H9 (cell line): Measurements from ENCODE around the gene PPP2R5E. TPM values are rescaled to one million over a fixed set of nuclear protein-coding genes. Genes with fewer than 3 reads are reported as not detected.

Experiments used
- DNase-seq: peaks from one replicate; pipeline ENCODE4 v3.0.0-alpha.2; 2017
- H2AFZ ChIP-seq: one replicate; pipeline ENCODE4 v1.6.1; 2013; ENCODE audit warnings: mild to moderate bottlenecking, low read length, control low read depth, moderate library complexity
- H2AK5ac ChIP-seq: 2 replicates; pipeline ENCODE4 v1.6.1; 2013; ENCODE audit warnings: low read length, control low read depth, mixed read lengths; ENCODE audit not compliant: insufficient read length
- H2BK120ac ChIP-seq: one replicate; pipeline ENCODE4 v1.6.1; 2013; ENCODE audit warnings: low read depth, mild to moderate bottlenecking, low read length, control low read depth, inconsistent platforms; ENCODE audit not compliant: poor library complexity, severe bottlenecking
- H2BK12ac ChIP-seq: 2 replicates; pipeline ENCODE4 v1.6.1; 2013; ENCODE audit warnings: low read length, control low read depth, mixed read lengths, low read depth; ENCODE audit not compliant: insufficient read length
- H2BK15ac ChIP-seq: 2 replicates; pipeline ENCODE4 v1.6.1; 2013; ENCODE audit warnings: low read depth, low read length, control low read depth
- H2BK20ac ChIP-seq: one replicate; pipeline ENCODE4 v1.6.1; 2013; ENCODE audit warnings: low read depth, mild to moderate bottlenecking, low read length, control low read depth, inconsistent platforms; ENCODE audit not compliant: poor library complexity, severe bottlenecking
- H2BK5ac ChIP-seq: 2 replicates; pipeline ENCODE4 v1.6.1; 2013; ENCODE audit warnings: low read length, control low read depth, mixed read lengths; ENCODE audit not compliant: insufficient read length
- H3K14ac ChIP-seq: 2 replicates; pipeline ENCODE4 v1.6.1; 2013; ENCODE audit warnings: low read length, control low read depth; ENCODE audit not compliant: insufficient read depth
- H3K18ac ChIP-seq: 2 replicates; pipeline ENCODE4 v1.6.1; 2013; ENCODE audit warnings: low read depth, mild to moderate bottlenecking, mixed read lengths, low read length, control low read depth; ENCODE audit not compliant: insufficient read length
- H3K23ac ChIP-seq: 2 replicates; pipeline ENCODE4 v1.6.1; 2013; ENCODE audit warnings: low read length, control low read depth, mixed read lengths, low read depth; ENCODE audit not compliant: insufficient read length
- H3K23me2 ChIP-seq: 2 replicates; pipeline ENCODE4 v1.6.1; 2013; ENCODE audit warnings: low read depth, mild to moderate bottlenecking, mixed read lengths, low read length, control low read depth; ENCODE audit not compliant: insufficient read length, poor library complexity, severe bottlenecking
- H3K27ac ChIP-seq: 2 replicates; pipeline ENCODE4 v1.5.1; 2013; ENCODE audit warnings: low read length, control low read depth, mixed read lengths, low read depth; ENCODE audit not compliant: insufficient read length
- H3K27me3 ChIP-seq: 2 replicates; pipeline ENCODE4 v1.6.1; 2013; ENCODE audit warnings: low read length, control low read depth, inconsistent platforms; ENCODE audit not compliant: insufficient read depth
- H3K4ac ChIP-seq: 2 replicates; pipeline ENCODE4 v1.6.1; 2013; ENCODE audit warnings: low read depth, mild to moderate bottlenecking, control low read depth, inconsistent platforms, low read length, moderate library complexity
- H3K4me1 ChIP-seq: 2 replicates; pipeline ENCODE4 v1.6.1; 2013; ENCODE audit warnings: low read length, control low read depth, inconsistent platforms; ENCODE audit not compliant: insufficient read depth
- H3K4me2 ChIP-seq: 2 replicates; pipeline ENCODE4 v1.6.1; 2013; ENCODE audit warnings: low read length, control low read depth, mixed read lengths; ENCODE audit not compliant: insufficient read length, insufficient read depth
- H3K56ac ChIP-seq: 2 replicates; pipeline ENCODE4 v1.6.1; 2013; ENCODE audit warnings: low read depth, mild to moderate bottlenecking, mixed read lengths, low read length, control low read depth; ENCODE audit not compliant: insufficient read length
- H3K79me1 ChIP-seq: 2 replicates; pipeline ENCODE4 v1.6.1; 2013; ENCODE audit warnings: low read depth, mild to moderate bottlenecking, moderate library complexity, low read length, control low read depth, inconsistent platforms; ENCODE audit not compliant: insufficient read depth, poor library complexity, severe bottlenecking
- H3K79me2 ChIP-seq: 2 replicates; pipeline ENCODE4 v1.6.1; 2013; ENCODE audit warnings: low read length, control low read depth, inconsistent platforms; ENCODE audit not compliant: insufficient read depth
- H3K9ac ChIP-seq: 2 replicates; pipeline ENCODE4 v1.6.1; 2013; ENCODE audit warnings: low read length, control low read depth, mixed read lengths; ENCODE audit not compliant: insufficient read length; ENCODE audit errors: extremely low read depth
- H3K9me3 ChIP-seq: one replicate; pipeline ENCODE4 v1.6.1; 2013; ENCODE audit warnings: low read depth, low read length, inconsistent platforms; ENCODE audit not compliant: control insufficient read depth
- H3T11ph ChIP-seq: one replicate; pipeline ENCODE4 v1.6.1; 2013; ENCODE audit warnings: mild to moderate bottlenecking, low read length, control low read depth, inconsistent platforms
- H4K20me1 ChIP-seq: one replicate; pipeline ENCODE4 v1.6.1; 2013; ENCODE audit not compliant: control insufficient read depth, insufficient read length, insufficient read depth
- H4K5ac ChIP-seq: 2 replicates; pipeline ENCODE4 v1.6.1; 2013; ENCODE audit warnings: low read depth, mild to moderate bottlenecking, mixed read lengths, low read length, control low read depth; ENCODE audit not compliant: insufficient read length
- H4K8ac ChIP-seq: replicated peaks from 2 replicates; pipeline ENCODE4 v1.6.1; 2013; ENCODE audit warnings: low read length, control low read depth, mixed read lengths, low read depth; ENCODE audit not compliant: insufficient read length
- H4K91ac ChIP-seq: 2 replicates; pipeline ENCODE4 v1.6.1; 2013; ENCODE audit warnings: low read depth, mild to moderate bottlenecking, moderate library complexity, mixed read lengths, low read length, control low read depth; ENCODE audit not compliant: insufficient read length
- H3K27ac Mint-ChIP-seq, 3 experiments: 2 replicates in 2 of 3; 3 replicates in 1 of 3; pipeline ENCODE4 v1.8.0; 2020 to 2021; ENCODE audit warnings: mixed read lengths in 3 of 3, mild to moderate bottlenecking in 1 of 3, moderate library complexity in 1 of 3
- H3K27me3 Mint-ChIP-seq: 2 replicates; pipeline ENCODE4 v1.8.0; 2021; ENCODE audit warnings: low read depth, mild to moderate bottlenecking, moderate library complexity, mixed read lengths
- H3K36me3 Mint-ChIP-seq, 3 experiments: 2 replicates in 2 of 3; 3 replicates in 1 of 3; pipeline ENCODE4 v1.8.0; 2020 to 2021; ENCODE audit warnings: low read depth in 3 of 3, mixed read lengths in 3 of 3; ENCODE audit not compliant: insufficient read depth in 1 of 3
- H3K4me1 Mint-ChIP-seq, 2 experiments: 2 replicates each; pipeline ENCODE4 v1.8.0; 2020; ENCODE audit warnings: mixed read lengths in 2 of 2
- H3K4me3 Mint-ChIP-seq, 2 experiments: 2 replicates in 1 of 2; 3 replicates in 1 of 2; pipeline ENCODE4 v1.8.0; 2020 to 2021; ENCODE audit warnings: mild to moderate bottlenecking in 2 of 2, mixed read lengths in 2 of 2, moderate library complexity in 1 of 2
- H3K9me3 Mint-ChIP-seq, 2 experiments: 2 replicates in 1 of 2; 3 replicates in 1 of 2; pipeline ENCODE4 v1.8.0; 2020; ENCODE audit warnings: mild to moderate bottlenecking in 2 of 2, mixed read lengths in 2 of 2, moderate library complexity in 1 of 2
- WGBS: extraction: QIAGEN DNeasy Blood & Tissue Kit; methylation state at CpG from one replicate; pipeline ENCODE4 v1.1.7; 2013; ENCODE audit warnings: missing lambda C conversion rate, low lambda C conversion rate, mixed read lengths; ENCODE audit not compliant: insufficient read length; ENCODE audit errors: extremely low coverage; 5-methylcytosine and 5-hydroxymethylcytosine counted together
- total RNA-seq: library from RNA; stranded (reverse); gene quantifications from 2 replicates; pipeline ENCODE4 v1.2.1, GENCODE V29; 2021
- TF ChIP-seq, protein P1 (sequence below): fragments of 200-600 bp; sonication (generic); conservative IDR thresholded peaks from 3 replicates; pipeline ENCODE4 v1.8.0; 2021; ENCODE audit warnings: antibody characterized with exemption, mild to moderate bottlenecking

PPP2R5E gene
- total RNA-seq, 1 experiment from 2014 or later, result 65.8 TPM

DNA sequence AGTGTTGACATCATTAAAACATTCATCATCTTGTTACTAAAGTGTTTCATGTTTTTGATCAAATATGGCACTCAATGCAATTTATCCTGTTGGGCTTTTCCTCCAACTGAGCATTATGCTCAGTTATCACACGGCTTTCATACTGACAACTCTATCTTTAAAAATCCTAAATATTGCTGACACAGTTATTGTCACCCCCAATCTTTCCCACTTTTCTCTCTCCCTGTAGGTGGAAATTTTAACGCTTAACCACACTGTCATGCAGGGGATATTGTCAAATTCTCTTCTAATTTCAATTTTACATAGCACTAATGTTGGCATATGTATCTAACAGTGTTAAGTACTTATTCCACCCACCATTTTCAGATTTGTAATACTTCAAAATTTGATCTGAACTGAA lies 164.7 kb downstream of the PPP2R5E start:
- H3K4me1 ChIP-seq, result no peaks in the 10 kb centered on the region
- H2BK5ac ChIP-seq, result no peak overlapping the region
- Mint-ChIP-seq H3K4me1 (no peaks in the 10 kb centered on the region), H3K4me3 (no peak overlapping the region), H3K27ac (no peak overlapping the region), H3K27me3 (no peaks in the 10 kb centered on the region), H3K36me3 (peaks cover 14 to 56% (median 48%) of the 10 kb centered on the region in 3 experiments), H3K9me3 (no peaks in the 10 kb centered on the region)
- no peak overlapping the region for H2AFZ ChIP-seq
- no peak overlapping the region for H4K91ac ChIP-seq
- H4K8ac ChIP-seq, result no peak overlapping the region
- H3K79me2 ChIP-seq, result no peaks in the 10 kb centered on the region
- H3K79me1 ChIP-seq, result no peaks in the 10 kb centered on the region
- no peak overlapping the region for H3K27ac ChIP-seq
- no peak overlapping the region for H3K4me2 ChIP-seq
- H2BK15ac ChIP-seq, result no peak overlapping the region
- no peaks in the 10 kb centered on the region for H3K27me3 ChIP-seq
- H2AK5ac ChIP-seq, result no peak overlapping the region
- no peak overlapping the region for H2BK120ac ChIP-seq
- no peak overlapping the region for H3K56ac ChIP-seq
- H3K14ac ChIP-seq, result no peak overlapping the region
- no peak overlapping the region for H3K23ac ChIP-seq
- H2BK20ac ChIP-seq, result no peak overlapping the region
- H3K4ac ChIP-seq, result no peak overlapping the region
- H3K9me3 ChIP-seq, result no peaks in the 10 kb centered on the region
- WGBS, result no CpG with 5 or more reads among the region's 2 CpGs
- H2BK12ac ChIP-seq, result no peak overlapping the region
- H3T11ph ChIP-seq, result no peak overlapping the region
- no peak overlapping the region for H3K9ac ChIP-seq
- TF ChIP-seq, protein P1, sequence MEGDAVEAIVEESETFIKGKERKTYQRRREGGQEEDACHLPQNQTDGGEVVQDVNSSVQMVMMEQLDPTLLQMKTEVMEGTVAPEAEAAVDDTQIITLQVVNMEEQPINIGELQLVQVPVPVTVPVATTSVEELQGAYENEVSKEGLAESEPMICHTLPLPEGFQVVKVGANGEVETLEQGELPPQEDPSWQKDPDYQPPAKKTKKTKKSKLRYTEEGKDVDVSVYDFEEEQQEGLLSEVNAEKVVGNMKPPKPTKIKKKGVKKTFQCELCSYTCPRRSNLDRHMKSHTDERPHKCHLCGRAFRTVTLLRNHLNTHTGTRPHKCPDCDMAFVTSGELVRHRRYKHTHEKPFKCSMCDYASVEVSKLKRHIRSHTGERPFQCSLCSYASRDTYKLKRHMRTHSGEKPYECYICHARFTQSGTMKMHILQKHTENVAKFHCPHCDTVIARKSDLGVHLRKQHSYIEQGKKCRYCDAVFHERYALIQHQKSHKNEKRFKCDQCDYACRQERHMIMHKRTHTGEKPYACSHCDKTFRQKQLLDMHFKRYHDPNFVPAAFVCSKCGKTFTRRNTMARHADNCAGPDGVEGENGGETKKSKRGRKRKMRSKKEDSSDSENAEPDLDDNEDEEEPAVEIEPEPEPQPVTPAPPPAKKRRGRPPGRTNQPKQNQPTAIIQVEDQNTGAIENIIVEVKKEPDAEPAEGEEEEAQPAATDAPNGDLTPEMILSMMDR, result no peak
- H4K5ac ChIP-seq, result no peak overlapping the region
- no peaks in the 10 kb centered on the region for H4K20me1 ChIP-seq
- no peaks in the 10 kb centered on the region for H3K23me2 ChIP-seq
- no peak for DNase-seq
- H3K18ac ChIP-seq, result no peak overlapping the region
